Panc1 (cell line): ENCODE data around the gene FTSJ3. TPM values are rescaled to one million over a fixed set of nuclear protein-coding genes. Genes with fewer than 3 reads are reported as not detected.

Experiments used
- ATAC-seq: fragments of 200-7000 bp; cut with Tn5 transposase; 2 replicates; pipeline ENCODE4 v1.9.1; 2020; ENCODE audit warnings: mild to moderate bottlenecking, moderate library complexity
- BruUV-seq: library from RNA; stranded (reverse); fragments of 400-500 nt; replicated peaks from 2 replicates; lab custom pipeline; 2021; lab: Mats Ljungman, UMichigan
- CTCF ChIA-PET: fragments of 300-600 bp; sonication (Branson Sonifier 250); formaldehyde crosslinking; loops from one replicate; lab custom pipeline; 2022; ENCODE audit warnings: antibody characterized with exemption; lab: Charles Lee
- POLR2A ChIA-PET: fragments of 300-600 bp; sonication (Branson Sonifier 250); formaldehyde crosslinking; loops from one replicate; lab custom pipeline; 2022; ENCODE audit warnings: antibody characterized with exemption; lab: Charles Lee
- DNase-seq: peaks from one replicate; pipeline ENCODE4 v3.0.0-alpha.2; 2010; ENCODE audit warnings: low read depth, low spot score
- H3K27ac ChIP-seq: 2 replicates; pipeline ENCODE4 v1.5.1; 2011; ENCODE audit warnings: mild to moderate bottlenecking, low read length, inconsistent platforms
- H3K27me3 ChIP-seq: fragments of 200-500 bp; sonication (Bioruptor generic); 2 replicates; pipeline ENCODE4 v1.6.0; 2014; ENCODE audit warnings: low read length, inconsistent platforms; ENCODE audit not compliant: control insufficient read depth, insufficient read depth
- H3K36me3 ChIP-seq: fragments of 200-500 bp; sonication (Bioruptor generic); 2 replicates; pipeline ENCODE4 v1.5.1; 2014; ENCODE audit warnings: inconsistent platforms, mild to moderate bottlenecking, low read length, moderate library complexity; ENCODE audit not compliant: control insufficient read depth, insufficient read depth
- H3K4me1 ChIP-seq: 2 replicates; pipeline ENCODE4 v1.5.1; 2011; ENCODE audit warnings: inconsistent platforms, mild to moderate bottlenecking, low read length, moderate library complexity; ENCODE audit not compliant: control insufficient read depth, insufficient read depth
- H3K4me3 ChIP-seq, 2 experiments: 2 replicates each; pipeline ENCODE4 v1.5.1; 2011 to 2012; ENCODE audit warnings: low read depth in 2 of 2, low read length in 2 of 2, mild to moderate bottlenecking in 2 of 2, inconsistent platforms in 1 of 2, moderate library complexity in 1 of 2
- H3K9me3 ChIP-seq: fragments of 200-500 bp; sonication (Bioruptor generic); 2 replicates; pipeline ENCODE4 v1.5.1; 2014; ENCODE audit warnings: low read depth, mild to moderate bottlenecking, inconsistent platforms, low read length, moderate library complexity; ENCODE audit not compliant: control insufficient read depth, insufficient read depth
- CTCF ChIP-seq: fragments of 450-650 bp; IDR thresholded peaks from 2 replicates; pipeline ENCODE4 v1.5.1; 2017; ENCODE audit warnings: mild to moderate bottlenecking
- POLR2AphosphoS5 ChIP-seq: IDR thresholded peaks from 2 replicates; pipeline ENCODE4 v1.6.1; 2012; ENCODE audit warnings: mild to moderate bottlenecking, low read depth, low read length, moderate library complexity
- REST ChIP-seq, 2 experiments: IDR thresholded peaks; 2 replicates each; pipeline ENCODE4 v1.6.1; 2011 to 2012; ENCODE audit warnings: low read depth in 2 of 2, control low read depth in 1 of 2, low read length in 1 of 2, mild to moderate bottlenecking in 1 of 2, moderate library complexity in 1 of 2; ENCODE audit not compliant: insufficient read depth in 1 of 2
- SIN3A ChIP-seq: IDR thresholded peaks from 2 replicates; pipeline ENCODE4 v1.6.1; 2012; ENCODE audit warnings: low read depth, mild to moderate bottlenecking, low read length, moderate library complexity, borderline replicate concordance; ENCODE audit not compliant: insufficient read depth
- TCF7L2 ChIP-seq: IDR thresholded peaks from 2 replicates; pipeline ENCODE4 v1.6.1; 2011; ENCODE audit warnings: mild to moderate bottlenecking, low read depth, low read length, inconsistent platforms
- in situ Hi-C: cut with HindIII; loops from 2 replicates; pipeline ENCODE4 v1.10.0; 2016; ENCODE audit warnings: low sequenced_read_pairs, low pct_unique_long_range_greater_than_20kb
- intact Hi-C: fragments of 100-400 bp; cut with micrococcal nuclease; formaldehyde crosslinking; loops from one replicate; pipeline ENCODE4 v1.10.0; 2022; ENCODE audit not compliant: unreplicated experiment
- total RNA-seq: library from RNA; stranded (reverse); gene quantifications from one replicate; pipeline ENCODE4 v1.2.1, GENCODE V29; 2021; ENCODE audit not compliant: unreplicated experiment

FTSJ3 gene
- total RNA-seq, 1 experiment from 2014 or later = 41.3 TPM

GRCh38 chr17:63783522-63783921, 43.9 kb downstream of the FTSJ3 start:
- Histone ChIP-seq H3K27me3 (no peaks in the 10 kb centered on the region), H3K27ac (no peak overlapping the region), H3K9me3 (no peaks in the 10 kb centered on the region), H3K36me3 (peaks cover 3% of the 10 kb centered on the region), H3K4me1 (peaks cover 8% of the 10 kb centered on the region), H3K4me3 (no peak overlapping the region)
- intact Hi-C loops (no loop called here), in situ Hi-C loops (no loop called here)
- no peak for ATAC-seq
- BruUV-seq = no TSS peak
- TF ChIP-seq TCF7L2 (no peak), CTCF (no peak), SIN3A (no peak), REST (IDR thresholded peaks at IDR 0.05; ENCODE audit: insufficient read depth in 1 of 2, low read depth in 2 of 2, low read length in 1 of 2) (no peak), POLR2AphosphoS5 (no peak)
- CTCF ChIA-PET = no interaction called here
- POLR2A ChIA-PET = no interaction called here
- DNase-seq = no peak

GRCh38 chr17:63780928-63781327, 46.5 kb downstream of the FTSJ3 start:
- in situ Hi-C loops = no loop called here
- DNase-seq = no peak
- POLR2A ChIA-PET = no interaction called here

More at GRCh38 chr17:63780928-63781327, 46.5 kb downstream of the FTSJ3 start:
- Histone ChIP-seq H3K27ac (no peak overlapping the region), H3K4me1 (peaks cover 12% of the 10 kb centered on the region), H3K4me3 (no peak overlapping the region), H3K36me3 (peaks cover 10% of the 10 kb centered on the region), H3K9me3 (no peaks in the 10 kb centered on the region), H3K27me3 (no peaks in the 10 kb centered on the region)
- ATAC-seq = no peak
- no peak for TF ChIP-seq TCF7L2
- TF ChIP-seq REST (IDR thresholded peaks at IDR 0.05; ENCODE audit: insufficient read depth in 1 of 2, low read depth in 2 of 2, low read length in 1 of 2) = no peak
- no peak for TF ChIP-seq CTCF
- intact Hi-C loops = no loop called here
- BruUV-seq = no TSS peak
- CTCF ChIA-PET = no interaction called here
